Measurements from ENCODE around the gene MYOM3. TPM values are rescaled to one million over a fixed set of nuclear protein-coding genes. Genes with fewer than 3 reads are reported as not detected.

The MYOM3 gene
- total and polyA plus RNA-seq, 2 experiments from 2014 or later: 2.0 to 2.4 TPM

GRCh38 chr1:24085007-24085406 lies 26.9 kb downstream of the MYOM3 start:
- no peaks in the 10 kb centered on the region for H3K9me3 ChIP-seq (ENCODE audit: low read depth)
- no peaks in the 10 kb centered on the region for H3K4me1 ChIP-seq (ENCODE audit: insufficient read depth)
- H3K27ac ChIP-seq: no peak overlapping the region
- H3K27me3 ChIP-seq: no peaks in the 10 kb centered on the region
- H3K4me2 ChIP-seq: no peak overlapping the region
- no peak overlapping the region for H3K4me3 ChIP-seq
- no peaks in the 10 kb centered on the region for H3K36me3 ChIP-seq (replicated peaks; ENCODE audit: insufficient read depth, low read depth)
- H2AFZ ChIP-seq: no peak overlapping the region
- H3K9me2 ChIP-seq (replicated peaks; ENCODE audit: insufficient read depth): no peaks in the 10 kb centered on the region
- H3K79me2 ChIP-seq: no peaks in the 10 kb centered on the region
- TF ChIP-seq EZH2phosphoT487 (IDR thresholded peaks at IDR 0.05; ENCODE audit: low read depth, severe bottlenecking, unreplicated experiment) (no peak), EZH2 (IDR thresholded peaks at IDR 0.05; ENCODE audit: borderline replicate concordance) (no peak), CTCF (IDR thresholded peaks at IDR 0.05; ENCODE audit: poor library complexity) (no peak)
- no peak for DNase-seq (ENCODE audit: low spot score)
- H4K20me1 ChIP-seq (ENCODE audit: insufficient read depth, poor library complexity, severe bottlenecking): no peaks in the 10 kb centered on the region

- no peaks in the 10 kb centered on the region for H3K9me3 ChIP-seq (ENCODE audit: low read depth)
- TF ChIP-seq EZH2phosphoT487 (IDR thresholded peaks at IDR 0.05; ENCODE audit: low read depth, severe bottlenecking, unreplicated experiment): no peak
- H2AFZ ChIP-seq: no peak overlapping the region
- H3K4me2 ChIP-seq: no peak overlapping the region
- H3K79me2 ChIP-seq: no peaks in the 10 kb centered on the region
- H3K4me3 ChIP-seq: no peak overlapping the region
- WGBS (ENCODE audit: low lambda C conversion rate, missing lambda C conversion rate): 86% methylated on average over 7 of the region's 7 CpGs
- H4K20me1 ChIP-seq (ENCODE audit: insufficient read depth, poor library complexity, severe bottlenecking): no peaks in the 10 kb centered on the region
- H3K4me1 ChIP-seq (ENCODE audit: insufficient read depth): no peaks in the 10 kb centered on the region
- H3K9me2 ChIP-seq (replicated peaks; ENCODE audit: insufficient read depth): no peaks in the 10 kb centered on the region
- H3K36me3 ChIP-seq (replicated peaks; ENCODE audit: insufficient read depth, low read depth): no peaks in the 10 kb centered on the region
- H3K27me3 ChIP-seq: no peaks in the 10 kb centered on the region
- no peak for DNase-seq (ENCODE audit: low spot score)
- H3K27ac ChIP-seq: no peak overlapping the region
Observed at GRCh38 chr1:24084050-24084449, 27.9 kb downstream of the MYOM3 start.

GRCh38 chr1:24082372-24082771 lies 29.6 kb downstream of the MYOM3 start:
- WGBS (ENCODE audit: low lambda C conversion rate, missing lambda C conversion rate): 96% methylated on average over 8 of the region's 8 CpGs
- no peak for DNase-seq (ENCODE audit: low spot score)
- no peaks in the 10 kb centered on the region for H3K27me3 ChIP-seq
- H3K36me3 ChIP-seq (replicated peaks; ENCODE audit: insufficient read depth, low read depth): no peaks in the 10 kb centered on the region
- H4K20me1 ChIP-seq (ENCODE audit: insufficient read depth, poor library complexity, severe bottlenecking): no peaks in the 10 kb centered on the region
- H3K9me3 ChIP-seq (ENCODE audit: low read depth): no peaks in the 10 kb centered on the region
- H3K79me2 ChIP-seq: no peaks in the 10 kb centered on the region
- no peak overlapping the region for H3K27ac ChIP-seq
- H2AFZ ChIP-seq: no peak overlapping the region
- no peak overlapping the region for H3K4me2 ChIP-seq
- no peaks in the 10 kb centered on the region for H3K9me2 ChIP-seq (replicated peaks; ENCODE audit: insufficient read depth)
- no peaks in the 10 kb centered on the region for H3K4me1 ChIP-seq (ENCODE audit: insufficient read depth)
- TF ChIP-seq CTCF (IDR thresholded peaks at IDR 0.05; ENCODE audit: poor library complexity) (no peak), EZH2phosphoT487 (IDR thresholded peaks at IDR 0.05; ENCODE audit: low read depth, severe bottlenecking, unreplicated experiment) (no peak), EZH2 (IDR thresholded peaks at IDR 0.05; ENCODE audit: borderline replicate concordance) (no peak)
- no peak overlapping the region for H3K4me3 ChIP-seq

- no peak for DNase-seq (ENCODE audit: low spot score)
- H3K4me1 ChIP-seq (ENCODE audit: insufficient read depth): no peaks in the 10 kb centered on the region
- no peaks in the 10 kb centered on the region for H4K20me1 ChIP-seq (ENCODE audit: insufficient read depth, poor library complexity, severe bottlenecking)
- no peaks in the 10 kb centered on the region for H3K27me3 ChIP-seq
- no peak overlapping the region for H3K27ac ChIP-seq
- 99% methylated on average over 6 of the region's 6 CpGs for WGBS (ENCODE audit: low lambda C conversion rate, missing lambda C conversion rate)
- H3K4me2 ChIP-seq: no peak overlapping the region
- H2AFZ ChIP-seq: no peak overlapping the region
- no peaks in the 10 kb centered on the region for H3K79me2 ChIP-seq
- TF ChIP-seq EZH2phosphoT487 (IDR thresholded peaks at IDR 0.05; ENCODE audit: low read depth, severe bottlenecking, unreplicated experiment) (no peak), CTCF (IDR thresholded peaks at IDR 0.05; ENCODE audit: poor library complexity) (no peak), EZH2 (IDR thresholded peaks at IDR 0.05; ENCODE audit: borderline replicate concordance) (no peak)
- no peaks in the 10 kb centered on the region for H3K9me3 ChIP-seq (ENCODE audit: low read depth)
- no peak overlapping the region for H3K4me3 ChIP-seq
- no peaks in the 10 kb centered on the region for H3K36me3 ChIP-seq (replicated peaks; ENCODE audit: insufficient read depth, low read depth)
- no peaks in the 10 kb centered on the region for H3K9me2 ChIP-seq (replicated peaks; ENCODE audit: insufficient read depth)
Observed at GRCh38 chr1:24081190-24081589, 30.7 kb downstream of the MYOM3 start.
